Fibroblast of lung (primary cell): ENCODE measurements around the gene PIK3CB.

Source experiments
- CTCF ChIP-seq, 2 donors: IDR thresholded peaks in 1 of 2; conservative IDR thresholded peaks in 1 of 2; 1 replicate in 1 of 2; 2 replicates in 1 of 2; pipeline ENCODE4 v1.5.1; 2011 to 2012; ENCODE audit warnings: low read length in 2 of 2, control low read depth in 1 of 2, inconsistent platforms in 1 of 2, low read depth in 1 of 2, mild to moderate bottlenecking in 1 of 2
- EZH2 ChIP-seq: IDR thresholded peaks from 2 replicates; pipeline ENCODE4 v1.5.1; 2012; ENCODE audit warnings: low read length, control low read depth, mild to moderate bottlenecking; ENCODE audit errors: missing control alignments

- TF ChIP-seq CTCF (conservative IDR thresholded peaks at IDR 0.05 in 1 of 2, IDR thresholded peaks at IDR 0.05 in 1 of 2; ENCODE audit: low read depth in 1 of 2, low read length in 2 of 2) (no peak), EZH2 (no peak)
These were observed 214.3 kb downstream of the PIK3CB start for GRCh38 chr3:138620431-138620830.
